Activated CD4-positive, alpha-beta T cell treated with anti-CD3 and anti-CD28 coated beads, Interleukin-2, amount 50 U/mL, for 48 hours (primary cell): ENCODE measurements around the gene SRGAP1.
"Not testable (repeated sequence)": the region's sequence is repeated elsewhere in the genome, so short reads cannot be mapped to it uniquely, and the experiment has no call there.

ENCODE experiments used
- DNase-seq, 2 experiments: peaks; one replicate each; pipeline ENCODE4 v3.0.0-alpha.2; 2020

SRGAP1 gene

GRCh38 chr12:64018524-64018923, 174.0 kb downstream of the SRGAP1 start:
- DNase-seq: no peak

GRCh38 chr12:64019101-64019500, 174.6 kb downstream of the SRGAP1 start:
- DNase-seq: no peak

GRCh38 chr12:64019654-64020053, 175.2 kb downstream of the SRGAP1 start:
- no peak for DNase-seq

GRCh38 chr12:64025174-64025958, 180.9 kb downstream of the SRGAP1 start:
- DNase-seq: no peak

- no peak for DNase-seq
Measured at GRCh38 chr12:64027311-64027710, 182.8 kb downstream of the SRGAP1 start.

GRCh38 chr12:64028541-64028940, 184.0 kb downstream of the SRGAP1 start:
- no peak for DNase-seq

- DNase-seq: no peak
Measured at GRCh38 chr12:64029013-64029857, 184.7 kb downstream of the SRGAP1 start.

GRCh38 chr12:64030155-64030554, 185.7 kb downstream of the SRGAP1 start:
- DNase-seq: no peak

- not testable (repeated sequence) for DNase-seq
Measured at GRCh38 chr12:64034056-64034455, 189.6 kb downstream of the SRGAP1 start.

- DNase-seq: no peak
Measured at GRCh38 chr12:64034901-64035576, 190.5 kb downstream of the SRGAP1 start.

- DNase-seq: no peak
Measured at GRCh38 chr12:64036414-64036813, 191.9 kb downstream of the SRGAP1 start.

GRCh38 chr12:64039281-64039871, 194.9 kb downstream of the SRGAP1 start:
- DNase-seq: no peak

GRCh38 chr12:64042911-64043310, 198.4 kb downstream of the SRGAP1 start:
- DNase-seq: no peak

GRCh38 chr12:64044191-64044590, 199.7 kb downstream of the SRGAP1 start:
- DNase-seq: no peak

- DNase-seq: no peak
Measured at GRCh38 chr12:64051057-64051456, 206.6 kb downstream of the SRGAP1 start.

- DNase-seq: no peak
Measured at GRCh38 chr12:64053117-64053516, 208.6 kb downstream of the SRGAP1 start.

- DNase-seq: no peak
Measured at GRCh38 chr12:64054079-64054520, 209.6 kb downstream of the SRGAP1 start.

- DNase-seq: no peak
Measured at GRCh38 chr12:64056741-64057140, 212.2 kb downstream of the SRGAP1 start.

- no peak for DNase-seq
Measured at GRCh38 chr12:64057706-64058105, 213.2 kb downstream of the SRGAP1 start.

- DNase-seq: no peak
Measured at GRCh38 chr12:64058541-64059265, 214.2 kb downstream of the SRGAP1 start.

GRCh38 chr12:64059685-64060084, 215.2 kb downstream of the SRGAP1 start:
- no peak for DNase-seq

GRCh38 chr12:64061868-64062375, 217.4 kb downstream of the SRGAP1 start:
- DNase-seq: no peak
